GM11168 (cell line): ENCODE measurements around the gene NXPH2.
"Not testable (repeated sequence)": the region's sequence is repeated elsewhere in the genome, so short reads cannot be mapped to it uniquely, and the experiment has no call there.

ENCODE experiments used
- in situ Hi-C: fragments of 300-500 bp; cut with MboI; formaldehyde crosslinking; loops from one replicate; pipeline ENCODE4 v1.12.0; 2022; ENCODE audit warnings: low sequenced_read_pairs; ENCODE audit not compliant: unreplicated experiment

The NXPH2 gene

DNA sequence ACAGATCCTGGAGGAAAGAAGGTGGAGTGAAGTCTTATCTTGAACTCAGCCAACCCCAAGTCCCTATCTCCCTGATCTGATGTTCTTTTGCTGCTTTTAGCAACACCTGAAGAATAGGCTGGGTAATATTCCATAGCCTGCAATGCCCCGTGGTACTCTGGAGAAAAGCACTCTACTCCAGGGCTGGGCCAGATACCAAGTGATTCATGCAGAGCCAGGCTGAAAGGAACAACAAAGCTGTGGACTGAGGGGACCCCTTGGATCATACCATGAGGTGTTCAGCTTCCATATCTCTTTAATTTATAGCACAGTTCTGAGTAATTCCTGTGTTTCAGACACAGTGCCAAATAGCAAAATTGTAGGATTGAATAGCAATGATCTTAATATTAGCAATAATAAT, 130.6 kb downstream of the NXPH2 start:
- in situ Hi-C loops: no loop called here

DNA sequence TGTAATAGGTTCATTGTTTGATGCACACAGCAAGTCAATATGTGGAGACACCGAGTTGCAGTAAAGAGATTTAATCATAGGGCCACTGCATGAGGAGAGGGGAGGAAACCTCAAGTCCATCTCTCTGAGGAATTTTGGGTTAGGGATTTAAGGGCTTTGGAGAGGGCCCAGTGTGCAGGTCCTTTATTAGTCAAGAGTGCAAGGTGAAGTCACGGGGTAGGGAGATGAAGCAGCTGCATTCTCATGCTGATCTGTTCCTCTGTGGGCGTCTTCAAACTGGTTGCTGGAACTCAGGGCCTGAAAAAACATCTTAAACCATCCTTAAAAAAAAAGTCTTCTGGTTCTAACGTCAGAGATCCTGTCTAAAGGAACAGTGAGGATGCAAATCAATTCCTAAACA, 131.6 kb downstream of the NXPH2 start:
- in situ Hi-C loops: no loop called here

DNA sequence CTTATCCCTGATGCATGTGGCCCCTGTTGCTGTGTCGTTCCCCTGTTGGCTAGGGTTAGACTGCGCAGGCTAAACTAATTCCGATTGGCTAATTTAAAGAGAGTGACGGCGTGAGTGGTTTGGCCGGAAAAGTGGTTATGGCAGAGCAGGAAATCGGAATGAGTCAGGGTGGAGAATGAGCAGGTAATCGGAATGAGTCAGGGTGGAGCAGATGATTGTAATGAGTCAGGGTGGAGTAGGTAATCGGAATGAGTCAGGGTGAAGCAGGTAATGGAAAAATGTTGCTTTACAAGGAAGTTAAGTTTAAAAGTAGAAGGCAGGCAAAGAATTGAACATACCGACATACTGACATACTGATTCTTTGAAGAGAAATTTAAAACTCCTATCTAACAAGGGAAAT, 135.4 kb downstream of the NXPH2 start:
- in situ Hi-C loops: not testable (repeated sequence)

DNA sequence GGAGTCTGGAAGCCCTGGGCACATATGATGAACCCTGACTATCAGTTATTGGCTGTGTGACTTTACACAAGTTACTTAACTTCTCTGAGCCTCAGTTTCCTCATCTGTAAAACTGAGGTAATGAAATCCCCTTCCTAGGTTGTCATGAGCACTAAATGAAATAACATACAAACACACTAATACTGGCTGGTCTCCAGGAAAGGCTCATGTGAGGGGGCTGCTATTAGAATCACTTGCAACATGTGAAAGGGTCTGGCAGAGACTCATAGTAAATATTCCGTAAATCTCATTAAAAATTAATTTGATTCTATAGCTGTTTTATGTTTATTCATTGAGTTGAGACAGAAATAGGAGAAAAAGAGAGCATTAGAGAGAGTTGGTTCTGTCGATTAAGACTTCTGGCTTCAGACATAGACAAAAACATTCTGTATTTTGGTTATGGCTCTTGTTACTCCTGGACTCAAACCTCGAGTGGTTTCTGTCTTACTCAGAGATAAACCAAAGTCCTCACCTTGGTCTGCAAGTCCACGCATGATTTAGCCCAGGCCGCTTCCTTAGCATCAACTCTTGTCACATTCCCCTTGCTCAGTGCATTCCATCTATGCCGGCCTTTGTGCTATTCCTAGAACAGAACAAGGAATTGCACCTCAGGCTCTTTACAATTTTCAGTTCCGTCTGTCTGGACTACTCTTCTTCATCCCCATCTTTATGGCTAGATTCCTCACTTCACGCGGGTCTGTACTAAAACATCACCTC, 139.1 kb downstream of the NXPH2 start:
- in situ Hi-C loops: no loop called here

DNA sequence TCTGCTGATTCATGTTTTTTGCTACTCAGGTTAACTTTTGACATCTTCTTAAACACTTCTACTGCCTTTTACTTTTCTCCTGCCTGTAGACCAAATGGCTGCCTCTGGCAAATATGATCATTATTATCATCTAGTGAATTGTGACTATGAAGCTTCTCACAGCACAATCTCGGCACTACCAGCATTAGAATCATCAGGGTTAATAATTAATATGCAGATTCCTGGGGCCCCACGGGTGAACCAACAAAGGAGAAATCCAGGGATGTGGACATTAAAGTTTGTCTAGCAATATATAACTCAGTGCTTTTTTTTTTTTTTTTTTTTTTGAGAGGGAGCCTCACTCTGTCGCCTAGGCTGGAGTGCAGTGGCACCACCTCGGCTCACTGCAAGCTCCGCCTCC, 142.5 kb downstream of the NXPH2 start:
- in situ Hi-C loops: no loop called here

DNA sequence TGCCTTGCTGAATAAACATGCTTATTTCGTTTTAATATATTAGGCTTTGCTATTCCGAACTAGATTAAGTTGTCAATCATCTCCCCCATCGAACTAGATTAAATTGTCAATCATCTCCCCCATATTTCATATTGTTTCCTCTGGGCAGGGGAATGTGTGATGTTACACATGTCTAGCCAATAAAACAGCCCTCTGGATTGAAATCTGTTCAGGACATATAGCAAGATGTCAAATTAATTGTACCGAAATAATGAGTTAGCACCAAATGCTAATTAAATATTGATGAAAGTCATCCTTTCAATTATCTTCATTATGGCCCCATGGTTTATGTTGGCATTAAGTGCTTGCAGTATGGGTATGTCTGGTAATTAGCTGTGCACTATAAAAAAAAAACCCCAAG, 143.1 kb downstream of the NXPH2 start:
- in situ Hi-C loops: no loop called here

DNA sequence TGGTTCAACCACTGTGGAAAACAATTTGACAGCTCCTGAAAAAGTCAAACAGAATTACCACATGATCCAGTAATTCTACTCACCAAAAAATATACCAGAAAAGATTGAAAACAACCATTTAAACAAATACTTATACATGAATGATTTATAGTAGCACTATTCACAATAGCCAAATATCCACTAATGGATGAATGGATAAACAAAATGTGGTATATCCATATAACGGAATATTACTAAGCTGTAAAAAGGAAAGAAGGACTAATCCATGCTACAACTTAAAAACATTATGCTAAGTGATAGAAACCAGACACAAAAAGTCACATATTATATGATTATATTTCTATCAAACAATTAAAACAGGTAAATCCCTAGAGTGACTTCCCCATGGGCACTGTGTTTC, 147.1 kb downstream of the NXPH2 start:
- in situ Hi-C loops: no loop called here

DNA sequence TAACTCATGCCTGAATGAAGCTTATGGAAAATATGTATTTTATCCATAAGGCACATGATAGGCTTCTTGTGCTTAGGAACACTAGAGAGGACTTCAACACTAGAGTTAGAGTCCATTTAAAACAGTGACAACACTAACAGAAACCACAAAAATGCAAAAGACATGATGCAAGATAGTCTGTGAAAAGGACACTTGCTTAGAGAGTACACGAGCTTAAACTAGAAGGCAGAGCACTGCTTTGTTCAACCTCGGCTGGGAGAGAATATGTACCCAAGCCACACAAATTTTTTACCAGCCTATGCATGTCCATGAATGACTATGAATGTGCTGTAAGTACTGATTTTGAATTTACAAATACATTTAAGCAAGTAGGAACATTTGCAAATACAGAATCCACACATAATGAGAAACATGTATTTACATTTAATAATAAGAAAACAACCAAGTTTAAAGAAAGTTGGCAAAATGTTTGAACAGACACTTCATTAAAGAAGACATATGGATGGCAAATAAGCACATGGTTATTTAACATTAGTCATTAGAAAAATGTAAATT, 148.0 kb downstream of the NXPH2 start:
- in situ Hi-C loops: no loop called here

DNA sequence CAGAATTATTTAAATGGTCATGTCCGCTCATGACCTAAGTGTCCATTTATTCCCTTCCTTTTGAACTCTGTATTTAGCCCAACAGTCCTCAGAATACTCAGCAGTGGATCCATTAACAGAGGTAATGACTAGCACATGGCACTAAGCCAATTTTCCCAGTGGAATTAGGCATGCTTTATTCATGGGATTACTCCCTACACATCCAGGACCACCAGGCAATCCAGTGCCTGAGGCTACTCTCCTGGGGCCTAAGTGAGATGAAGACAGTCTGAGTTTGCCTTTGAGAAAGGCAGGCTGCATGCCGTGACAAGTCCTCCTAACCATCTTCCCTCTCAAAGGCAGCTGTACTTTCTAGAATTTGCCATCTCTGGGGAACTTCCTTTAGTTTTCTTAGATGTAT, 150.0 kb downstream of the NXPH2 start:
- in situ Hi-C loops: no loop called here

DNA sequence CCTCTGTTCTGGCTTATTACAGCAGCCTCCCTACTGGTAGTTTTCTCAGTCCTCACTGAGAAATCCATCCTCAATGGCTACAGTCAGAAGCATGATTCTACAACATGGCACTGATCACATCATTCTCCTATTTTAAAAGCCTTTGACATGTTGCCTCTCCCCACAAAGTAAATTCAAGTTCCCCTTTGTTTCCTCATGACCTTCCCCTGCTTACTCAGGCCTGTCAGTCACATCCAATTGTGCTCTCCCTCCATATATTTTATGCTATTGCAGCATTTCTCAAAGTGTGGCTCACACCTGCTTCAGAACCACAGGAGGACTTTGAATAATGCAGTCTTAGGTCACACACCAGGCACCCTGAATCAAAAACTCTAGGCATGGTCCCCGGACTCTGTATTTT, 154.0 kb downstream of the NXPH2 start:
- in situ Hi-C loops: no loop called here

DNA sequence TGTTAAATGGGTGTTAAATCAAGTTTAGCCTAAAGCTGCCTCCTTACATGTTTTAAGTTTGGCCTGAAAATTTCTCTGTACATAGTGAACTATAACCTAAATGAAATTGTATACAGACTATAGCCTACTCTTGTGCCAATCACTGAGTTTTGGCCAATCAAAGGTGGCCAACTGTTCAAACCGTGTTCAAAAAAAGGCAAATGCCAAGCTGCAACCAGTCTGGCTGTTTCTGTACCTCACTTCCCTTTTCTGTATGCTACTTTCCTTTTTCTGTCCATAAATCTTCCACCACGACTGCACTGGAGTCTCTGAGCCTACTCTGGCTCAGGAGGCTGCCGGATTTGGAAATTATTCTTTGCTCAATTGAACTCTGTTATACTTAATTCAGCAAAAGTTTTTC, 157.6 kb downstream of the NXPH2 start:
- in situ Hi-C loops: no loop called here

DNA sequence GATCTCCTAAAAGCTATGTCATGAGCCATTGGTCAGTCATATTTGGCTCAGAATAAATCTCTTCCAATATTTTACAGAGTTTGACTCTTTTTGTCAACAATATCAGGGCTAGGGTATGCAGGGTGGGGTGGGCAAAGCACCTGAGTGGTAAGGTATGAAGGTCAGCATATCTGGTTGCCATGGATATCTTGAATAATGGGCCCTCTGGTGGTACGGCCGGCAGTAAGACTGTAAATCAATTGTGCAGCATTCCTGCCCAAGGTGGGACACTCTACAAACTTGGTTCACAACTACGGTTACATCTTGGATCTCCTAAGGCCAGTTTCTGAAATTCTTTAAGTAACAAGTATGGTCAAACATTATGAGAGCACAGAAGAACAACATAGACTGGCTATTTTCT, 159.1 kb downstream of the NXPH2 start:
- in situ Hi-C loops: no loop called here

DNA sequence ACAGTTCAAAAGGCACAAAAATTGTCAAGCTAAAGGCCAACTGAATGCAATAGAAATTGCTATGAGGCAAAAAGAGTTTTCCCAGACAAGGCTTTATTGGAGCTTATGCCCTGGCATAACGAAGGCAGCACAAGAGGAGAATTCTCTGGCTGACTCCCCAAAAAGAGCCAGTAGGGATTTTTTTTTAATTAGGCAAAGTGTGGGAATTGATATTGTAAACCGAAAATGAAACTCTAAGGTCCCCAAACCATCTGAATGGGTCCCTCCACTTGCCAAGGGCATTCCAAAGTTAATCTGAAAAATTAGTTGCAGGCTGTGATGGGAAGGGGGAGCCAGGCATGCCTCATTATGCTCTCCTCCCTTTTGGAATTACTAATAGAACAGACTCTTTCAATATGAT, 159.8 kb downstream of the NXPH2 start:
- in situ Hi-C loops: no loop called here
